Esophagus (tissue), 2 donors: ENCODE measurements around the gene NT5DC1. TPM values are rescaled to one million over a fixed set of nuclear protein-coding genes. Genes with fewer than 3 reads are reported as not detected.

ENCODE experiments used
- H3K27ac ChIP-seq, 2 donors: one replicate each; pipeline ENCODE4 v1.5.1; 2013; ENCODE audit warnings: low read depth in 2 of 2, mild to moderate bottlenecking in 2 of 2, inconsistent platforms in 1 of 2, low read length in 1 of 2, moderate library complexity in 1 of 2
- H3K27me3 ChIP-seq, 2 donors: one replicate each; pipeline ENCODE4 v1.6.1; 2013; ENCODE audit warnings: low read length in 2 of 2, control low read depth in 1 of 2, mild to moderate bottlenecking in 1 of 2; ENCODE audit not compliant: insufficient read depth in 2 of 2, control insufficient read depth in 1 of 2
- H3K36me3 ChIP-seq, 2 donors: one replicate each; pipeline ENCODE4 v1.6.1; 2013; ENCODE audit warnings: low read length in 1 of 2; ENCODE audit not compliant: control insufficient read depth in 2 of 2, insufficient read depth in 2 of 2
- H3K4me1 ChIP-seq, 2 donors: one replicate each; pipeline ENCODE4 v1.6.1; 2013; ENCODE audit warnings: low read length in 1 of 2; ENCODE audit not compliant: control insufficient read depth in 2 of 2, insufficient read depth in 2 of 2
- H3K4me3 ChIP-seq, 2 donors: one replicate each; pipeline ENCODE4 v1.5.1; 2013; ENCODE audit warnings: low read length in 2 of 2, mild to moderate bottlenecking in 2 of 2, low read depth in 1 of 2, moderate library complexity in 1 of 2
- H3K9me3 ChIP-seq, 2 donors: one replicate each; pipeline ENCODE4 v1.6.1; 2013; ENCODE audit warnings: mild to moderate bottlenecking in 2 of 2, low read depth in 1 of 2, low read length in 1 of 2, moderate library complexity in 1 of 2; ENCODE audit not compliant: control insufficient read depth in 2 of 2, insufficient read depth in 1 of 2
- whole genome bisulfite sequencing, 2 donors: extraction: QIAGEN DNeasy Blood & Tissue Kit; methylation state at CpG; one replicate each; pipeline ENCODE4 v1.1.7; 2013; 5-methylcytosine and 5-hydroxymethylcytosine counted together
- polyA plus RNA-seq, 2 donors: library from polyadenylated mRNA; stranded (reverse); fragments of 200-250 nt; gene quantifications; one replicate each; pipeline ENCODE4 v1.2.3, GENCODE V29; 2013
- donor health status: healthy with polysubstance abuse.
- donor health status: Bipolar disorder and iron deficiency.

NT5DC1 gene
- polyA plus RNA-seq, 2 donors: 4.0 to 18.1 TPM

- Histone ChIP-seq H3K9me3 (no peaks in the 10 kb centered on the region), H3K27me3 (no peaks in the 10 kb centered on the region), H3K4me3 (no peak overlapping the region), H3K4me1 (peaks cover 0 to 2% of the 10 kb centered on the region in 2 donors), H3K27ac (peak overlapping the region in 1 of 2 donors; percentile 15), H3K36me3 (no peaks in the 10 kb centered on the region)
- WGBS, 2 donors: 83 to 87% methylated on average over 5 of the region's 5 CpGs
Observed at GRCh38 chr6:116170358-116171057, 69.9 kb downstream of the NT5DC1 start.

GRCh38 chr6:116173928-116174327 lies 73.3 kb downstream of the NT5DC1 start:
- no peaks in the 10 kb centered on the region for H3K36me3 ChIP-seq
- H3K27ac ChIP-seq: no peak overlapping the region
- H3K9me3 ChIP-seq: peaks cover 0 to 4% of the 10 kb centered on the region in 2 donors
- H3K4me1 ChIP-seq: no peaks in the 10 kb centered on the region
- no peaks in the 10 kb centered on the region for H3K27me3 ChIP-seq
- no peak overlapping the region for H3K4me3 ChIP-seq
- WGBS, 2 donors: 64 to 65% methylated on average over 3 of the region's 3 CpGs

GRCh38 chr6:116175344-116175743 lies 74.7 kb downstream of the NT5DC1 start:
- Histone ChIP-seq H3K27ac (no peak overlapping the region), H3K4me3 (no peak overlapping the region), H3K4me1 (no peaks in the 10 kb centered on the region), H3K9me3 (peaks cover 0 to 4% of the 10 kb centered on the region in 2 donors), H3K27me3 (no peaks in the 10 kb centered on the region), H3K36me3 (no peaks in the 10 kb centered on the region)
- WGBS, 2 donors: 96 to 100% methylated on average over 2 of the region's 2 CpGs

GRCh38 chr6:116176596-116176995 lies 75.9 kb downstream of the NT5DC1 start:
- Histone ChIP-seq H3K36me3 (no peaks in the 10 kb centered on the region), H3K27ac (no peak overlapping the region), H3K4me1 (no peaks in the 10 kb centered on the region), H3K9me3 (peaks cover 0 to 4% of the 10 kb centered on the region in 2 donors), H3K4me3 (no peak overlapping the region), H3K27me3 (no peaks in the 10 kb centered on the region)
- 77 to 83% methylated on average over 2 of the region's 2 CpGs for WGBS, 2 donors

GRCh38 chr6:116180375-116180774 lies 79.7 kb downstream of the NT5DC1 start:
- Histone ChIP-seq H3K4me3 (no peak overlapping the region), H3K27me3 (no peaks in the 10 kb centered on the region), H3K4me1 (no peaks in the 10 kb centered on the region), H3K9me3 (peaks cover 0 to 4% of the 10 kb centered on the region in 2 donors), H3K36me3 (no peaks in the 10 kb centered on the region), H3K27ac (no peak overlapping the region)

GRCh38 chr6:116189472-116189871 lies 88.8 kb downstream of the NT5DC1 start:
- Histone ChIP-seq H3K9me3 (no peaks in the 10 kb centered on the region), H3K4me3 (no peak overlapping the region), H3K4me1 (no peaks in the 10 kb centered on the region), H3K36me3 (no peaks in the 10 kb centered on the region), H3K27me3 (no peaks in the 10 kb centered on the region), H3K27ac (no peak overlapping the region)
- 74 to 81% methylated on average over 2 of the region's 2 CpGs for WGBS, 2 donors

- H3K36me3 ChIP-seq: no peaks in the 10 kb centered on the region
- H3K4me1 ChIP-seq: no peaks in the 10 kb centered on the region
- H3K27ac ChIP-seq: no peak overlapping the region
- WGBS, 2 donors: 65 to 66% methylated on average over 4 of the region's 4 CpGs
- H3K4me3 ChIP-seq: no peak overlapping the region
- no peaks in the 10 kb centered on the region for H3K9me3 ChIP-seq
- H3K27me3 ChIP-seq: no peaks in the 10 kb centered on the region
Observed at GRCh38 chr6:116190550-116190949, 89.9 kb downstream of the NT5DC1 start.

- Histone ChIP-seq H3K36me3 (no peaks in the 10 kb centered on the region), H3K27ac (no peak overlapping the region), H3K4me3 (no peak overlapping the region), H3K27me3 (no peaks in the 10 kb centered on the region), H3K4me1 (no peaks in the 10 kb centered on the region), H3K9me3 (no peaks in the 10 kb centered on the region)
- WGBS, 2 donors: 95 to 96% methylated on average over 2 of the region's 2 CpGs
Observed at GRCh38 chr6:116191881-116192280, 91.2 kb downstream of the NT5DC1 start.

- Histone ChIP-seq H3K4me1 (no peaks in the 10 kb centered on the region), H3K36me3 (no peaks in the 10 kb centered on the region), H3K4me3 (no peak overlapping the region), H3K27ac (no peak overlapping the region), H3K27me3 (no peaks in the 10 kb centered on the region), H3K9me3 (no peaks in the 10 kb centered on the region)
- WGBS, 2 donors: 68 to 72% methylated on average over 3 of the region's 3 CpGs
Observed at GRCh38 chr6:116192786-116193185, 92.1 kb downstream of the NT5DC1 start.

GRCh38 chr6:116196841-116197240 lies 96.2 kb downstream of the NT5DC1 start:
- Histone ChIP-seq H3K4me3 (no peak overlapping the region), H3K27me3 (no peaks in the 10 kb centered on the region), H3K36me3 (no peaks in the 10 kb centered on the region), H3K27ac (no peak overlapping the region), H3K9me3 (no peaks in the 10 kb centered on the region), H3K4me1 (no peaks in the 10 kb centered on the region)
- WGBS, 2 donors: 90% methylated on average over 3 of the region's 3 CpGs
